NCI-H2107 treated with DMSO at 0.1 percent for 48 hours (cell line): ENCODE measurements around the gene WWTR1.

Experiments
- DNase-seq: peaks from one replicate; lab custom pipeline; 2025; ENCODE audit not compliant: unreplicated experiment; lab: John Stamatoyannopoulos, UW

WWTR1 gene

GRCh38 chr3:149657926-149658743 is at the start of gene WWTR1:
WWTR1 (minus strand) TSS chr3:149658025; CDS start chr3:149657306, 719 bp downstream.
- DNase-seq = peak; percentile 48

- DNase-seq = no peak
Measured at GRCh38 chr3:149706905-149707304, 49.1 kb upstream of the WWTR1 start.

GRCh38 chr3:149705416-149705815 is 47.6 kb upstream of the WWTR1 start:
- DNase-seq = no peak

DNA sequence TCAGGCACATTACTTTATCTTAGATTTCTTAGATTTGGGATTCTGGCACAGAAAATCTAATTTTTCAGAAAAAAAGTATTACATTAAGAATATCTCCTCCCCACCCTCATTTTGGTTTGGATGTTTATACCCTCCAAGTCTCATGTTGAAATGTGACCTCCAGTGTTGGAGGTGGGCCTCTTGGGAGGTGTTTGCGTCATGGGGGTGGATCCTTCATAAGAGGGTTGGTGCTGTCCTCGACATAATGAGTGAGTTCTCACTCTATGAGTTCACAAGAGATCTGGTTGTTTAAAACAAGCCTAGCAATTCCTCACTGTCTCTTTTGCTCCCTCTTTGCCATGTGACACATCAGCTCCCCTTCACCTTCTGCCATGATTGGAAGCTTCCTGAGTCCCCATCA is 45.6 kb upstream of the WWTR1 start:
- DNase-seq = no peak

GRCh38 chr3:149702691-149703441 is 45.0 kb upstream of the WWTR1 start:
- DNase-seq = no peak

GRCh38 chr3:149701977-149702350 is 44.1 kb upstream of the WWTR1 start:
- DNase-seq = no peak

GRCh38 chr3:149701206-149701976 is 43.6 kb upstream of the WWTR1 start:
- DNase-seq = no peak

DNA sequence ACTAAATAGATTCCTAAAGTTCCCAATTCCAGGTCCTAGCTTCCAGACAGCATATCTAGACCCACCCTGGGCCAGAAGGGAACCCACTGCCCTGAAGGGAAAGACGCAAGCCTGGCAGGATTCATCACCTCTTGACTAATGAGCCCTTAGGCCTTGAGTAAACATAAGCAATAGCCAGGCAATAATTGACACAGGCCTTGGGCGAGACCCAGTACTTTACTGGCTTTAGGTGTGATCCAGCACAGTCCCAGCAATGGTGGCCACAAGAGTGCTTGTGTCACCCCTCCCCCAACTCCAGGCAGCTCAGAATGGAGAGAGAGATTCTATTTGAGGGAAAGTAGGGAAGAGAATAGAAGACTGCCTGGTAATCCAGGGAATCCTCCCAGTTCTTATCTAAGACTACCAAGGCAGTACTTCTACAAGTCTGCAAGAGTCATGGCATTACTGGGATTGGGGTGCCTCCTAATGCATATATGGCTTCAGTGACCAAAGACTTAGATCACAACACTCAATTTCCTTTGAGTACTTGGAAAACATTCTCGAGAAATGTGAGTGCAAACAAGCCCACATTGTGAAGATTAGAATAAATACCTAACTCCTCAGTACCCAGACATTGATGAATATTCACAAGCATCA is 30.4 kb upstream of the WWTR1 start:
- DNase-seq = no peak

DNA sequence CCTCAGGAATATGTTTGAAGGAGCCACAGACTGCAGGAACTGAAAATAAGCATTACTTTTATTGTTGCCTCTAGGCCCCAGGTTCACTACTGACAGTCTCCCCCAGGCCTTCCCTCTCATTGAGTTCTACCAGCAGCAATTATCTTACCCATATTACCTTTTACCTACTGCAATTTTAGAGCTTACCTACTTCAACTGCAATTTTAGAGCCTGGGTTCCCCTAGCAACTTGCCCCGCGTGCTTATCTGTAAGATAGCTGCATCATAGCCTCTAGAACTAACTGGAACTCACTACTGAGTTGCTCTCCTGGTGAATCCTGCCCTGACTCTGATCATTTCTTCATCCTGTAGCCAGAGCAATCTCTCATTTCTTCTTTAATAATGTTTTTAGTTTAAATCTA is 29.2 kb upstream of the WWTR1 start:
- no peak for DNase-seq

GRCh38 chr3:149678351-149678950 is 20.6 kb upstream of the WWTR1 start:
- DNase-seq = no peak

GRCh38 chr3:149673393-149673792 is 15.6 kb upstream of the WWTR1 start:
- no peak for DNase-seq

GRCh38 chr3:149670742-149671492 is 13.1 kb upstream of the WWTR1 start:
- DNase-seq = no peak

GRCh38 chr3:149667576-149667975 is 9.8 kb upstream of the WWTR1 start:
- no peak for DNase-seq

DNA sequence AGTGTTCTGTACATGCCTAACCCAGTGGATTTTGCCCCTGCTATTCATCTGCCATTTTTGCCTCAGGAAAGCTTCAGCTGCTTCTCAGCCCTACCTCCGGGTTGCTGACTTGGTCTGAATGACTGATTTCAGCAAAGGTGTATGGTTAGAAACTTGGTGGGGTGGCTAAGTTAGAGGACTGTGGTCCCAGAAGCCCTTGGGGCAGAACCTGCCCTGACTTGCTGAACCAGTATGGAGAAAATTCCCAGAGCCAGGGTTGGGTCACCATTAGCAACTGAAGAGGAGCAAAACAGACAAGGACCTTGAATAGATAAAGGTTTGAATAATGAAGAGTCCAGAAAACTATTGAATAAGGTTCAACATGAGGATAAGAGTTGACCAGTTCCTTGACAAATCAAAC is 6.1 kb upstream of the WWTR1 start:
- no peak for DNase-seq

DNA sequence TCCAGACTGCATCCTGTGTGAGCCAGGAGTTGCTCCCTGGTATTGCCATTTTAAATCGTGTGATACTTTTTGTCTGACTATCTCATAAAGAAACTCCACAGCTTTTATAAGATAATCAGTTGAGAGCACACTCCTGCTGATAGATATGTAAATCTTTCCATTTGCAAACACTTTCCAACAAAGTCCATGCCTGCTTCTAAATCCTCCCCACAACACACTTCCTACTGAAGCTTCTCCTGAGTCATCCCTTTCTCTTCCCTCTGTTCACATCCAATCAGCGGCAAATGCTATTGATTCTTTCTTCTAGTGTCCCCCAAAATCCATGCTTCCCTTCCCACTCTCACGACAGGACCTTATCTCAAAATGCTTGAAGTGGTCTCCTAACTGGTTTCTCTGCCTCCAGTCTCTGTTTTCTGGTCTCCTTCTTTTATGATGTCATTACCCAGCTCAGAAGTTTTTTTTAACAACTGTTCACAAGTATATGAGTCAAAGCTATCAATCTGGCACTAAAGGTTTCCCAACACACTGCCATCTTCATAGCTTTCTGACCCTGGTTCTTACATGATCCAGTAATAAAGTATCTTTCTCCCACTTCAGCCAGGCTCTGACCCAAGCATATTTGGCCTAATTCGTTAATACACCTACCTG is 4.5 kb upstream of the WWTR1 start:
- DNase-seq = no peak

DNA sequence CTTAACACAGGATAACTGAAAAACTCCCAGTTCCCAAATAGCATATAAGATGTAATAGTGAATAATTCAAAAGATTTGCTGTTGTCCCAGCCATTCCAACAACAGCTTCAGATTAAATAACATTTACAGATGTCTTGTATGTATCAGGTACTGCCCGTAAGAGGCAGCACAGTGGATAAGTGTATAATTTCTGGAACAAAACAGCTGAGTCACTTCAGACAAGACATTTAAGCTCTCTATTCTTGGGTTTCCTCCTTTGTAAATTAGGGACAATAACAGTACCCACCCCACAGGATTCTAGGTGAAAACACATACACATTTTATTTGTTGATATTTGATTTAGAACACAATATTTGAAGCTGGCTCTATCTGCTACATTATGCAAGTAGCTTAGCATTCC is 2.6 kb upstream of the WWTR1 start:
- DNase-seq = no peak

GRCh38 chr3:149658744-149659497 is 1.1 kb upstream of the WWTR1 start:
- no peak for DNase-seq

- no peak for DNase-seq
Measured at GRCh38 chr3:149657321-149657925, 402 bp downstream of the WWTR1 start.
